Stimulated activated naive CD4-positive, alpha-beta T cell (primary cell): ENCODE results near the gene ERGIC3.

Experiments used
- DNase-seq, 6 experiments: peaks; one replicate each; lab custom pipeline; 2025; lab: John Stamatoyannopoulos, UW

ERGIC3 gene

DNA sequence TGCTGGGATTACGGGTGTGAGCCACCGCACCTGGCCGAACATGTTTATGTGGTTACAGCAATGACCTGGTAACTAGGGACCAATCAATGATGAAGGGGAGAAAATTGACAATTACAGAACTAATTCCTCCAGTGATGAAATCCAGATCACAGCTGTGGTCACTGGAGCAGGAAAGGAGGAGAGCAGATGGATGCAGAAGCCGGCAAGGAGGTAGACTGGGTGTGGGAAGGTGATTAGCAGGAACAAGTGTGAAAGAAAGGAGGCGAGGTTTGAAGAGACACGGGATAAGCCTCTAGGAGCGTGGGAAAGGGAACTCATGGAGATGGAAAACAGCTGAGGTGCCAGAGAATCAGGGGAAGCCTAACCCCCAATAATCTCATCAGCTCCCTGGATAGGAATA lies 56.6 kb downstream of the ERGIC3 start:
- no peak for DNase-seq

DNA sequence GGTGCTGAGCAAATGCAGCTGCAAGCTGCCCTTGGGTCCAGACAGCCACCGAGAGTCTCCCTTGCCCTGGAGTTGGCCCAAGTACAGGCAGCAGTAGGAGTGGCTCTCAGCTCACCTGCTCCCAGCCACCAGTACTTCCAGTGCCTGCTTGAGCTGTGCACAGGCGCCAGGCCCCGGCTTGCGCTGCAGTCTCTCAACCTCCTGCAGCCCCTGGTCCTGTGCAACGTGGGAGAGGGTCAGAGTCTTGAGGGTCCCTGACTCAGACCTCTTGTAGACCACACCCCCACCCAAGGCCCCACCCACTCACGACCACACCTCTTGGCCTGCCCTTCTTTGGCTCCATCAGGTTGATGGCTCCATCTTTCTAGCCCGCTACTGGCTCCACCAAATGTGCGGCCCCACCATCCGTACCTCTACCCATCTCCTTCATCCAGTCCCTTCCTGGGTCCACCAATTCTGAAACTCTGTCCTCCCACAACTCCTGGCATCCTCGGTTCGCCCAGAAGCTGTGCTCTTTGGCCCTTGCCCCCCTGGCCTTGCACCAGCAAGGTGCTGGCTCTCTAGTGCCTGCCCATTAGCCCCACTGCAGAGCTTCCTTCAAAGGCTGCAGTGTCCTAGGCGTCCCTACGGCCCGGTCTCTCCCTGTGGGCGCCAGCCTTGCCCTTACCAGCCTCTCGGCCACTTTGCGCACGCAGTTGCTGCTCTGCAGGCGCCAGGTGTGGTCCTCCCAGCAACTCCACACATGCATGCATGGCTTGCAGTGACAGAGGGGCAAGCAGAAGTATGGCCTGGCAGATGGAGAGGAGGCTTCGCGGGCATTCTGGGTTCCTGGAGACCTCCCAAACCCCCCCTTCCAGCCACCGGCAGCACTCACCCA lies 57.3 kb downstream of the ERGIC3 start:
- no peak for DNase-seq

DNA sequence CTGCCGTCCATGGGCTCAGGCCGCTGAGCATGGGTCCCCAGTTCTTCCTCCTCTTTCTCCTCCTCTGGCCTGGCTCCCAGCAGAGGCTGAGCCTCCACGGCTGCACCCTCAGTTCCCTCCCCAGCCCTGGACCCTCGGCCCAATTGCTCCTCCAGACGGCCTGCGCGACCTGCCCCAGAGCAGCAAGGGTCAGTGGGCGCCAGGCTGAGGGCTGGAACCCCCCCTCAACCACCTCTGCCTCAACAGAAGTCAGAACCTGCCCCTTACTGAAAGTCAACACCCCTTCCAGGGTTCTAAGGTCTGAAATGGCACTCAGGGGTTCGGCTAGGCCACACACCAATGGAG lies 57.9 kb downstream of the ERGIC3 start:
- DNase-seq = no peak

DNA sequence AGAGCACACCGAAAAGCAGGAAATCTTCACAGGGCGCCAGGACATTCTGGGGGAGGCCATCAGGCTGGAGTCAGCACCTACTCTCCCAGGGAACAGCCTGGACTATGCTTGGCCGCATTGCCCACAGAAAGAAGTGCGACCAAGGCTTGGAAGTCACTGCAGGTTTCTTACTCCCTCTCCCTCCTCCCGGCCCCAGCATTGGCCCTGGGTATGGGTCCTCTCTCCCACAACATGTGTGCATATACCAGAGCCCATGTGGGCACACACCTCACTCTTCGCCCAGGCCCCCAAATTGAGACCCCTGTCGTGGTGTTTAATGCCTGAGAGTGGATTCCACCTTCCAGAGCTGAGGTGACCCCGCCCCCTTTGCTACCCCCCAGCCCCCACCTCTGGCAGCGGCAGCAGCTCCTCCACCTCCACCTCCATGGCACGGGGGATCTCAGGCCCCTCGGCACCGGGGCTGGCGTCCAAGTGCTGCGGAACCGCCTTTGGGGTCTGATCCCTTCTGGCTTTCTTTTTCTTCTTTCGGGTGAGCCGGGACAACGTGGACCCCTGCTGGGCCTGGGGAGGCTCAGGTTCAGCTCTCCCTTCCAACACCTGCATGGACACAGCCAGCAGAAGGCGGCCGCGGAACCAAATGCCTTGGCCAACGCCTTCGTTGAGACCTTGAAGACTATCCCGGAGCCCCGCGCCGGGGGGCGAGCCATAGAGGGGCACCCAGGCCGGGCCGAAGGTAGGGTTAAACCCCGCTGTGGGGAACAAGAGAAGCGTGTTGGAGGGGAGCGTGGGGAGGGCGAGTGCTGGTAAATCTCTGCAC lies 58.5 kb downstream of the ERGIC3 start:
- DNase-seq = peak in 1 of 6 experiments; percentile 28

DNA sequence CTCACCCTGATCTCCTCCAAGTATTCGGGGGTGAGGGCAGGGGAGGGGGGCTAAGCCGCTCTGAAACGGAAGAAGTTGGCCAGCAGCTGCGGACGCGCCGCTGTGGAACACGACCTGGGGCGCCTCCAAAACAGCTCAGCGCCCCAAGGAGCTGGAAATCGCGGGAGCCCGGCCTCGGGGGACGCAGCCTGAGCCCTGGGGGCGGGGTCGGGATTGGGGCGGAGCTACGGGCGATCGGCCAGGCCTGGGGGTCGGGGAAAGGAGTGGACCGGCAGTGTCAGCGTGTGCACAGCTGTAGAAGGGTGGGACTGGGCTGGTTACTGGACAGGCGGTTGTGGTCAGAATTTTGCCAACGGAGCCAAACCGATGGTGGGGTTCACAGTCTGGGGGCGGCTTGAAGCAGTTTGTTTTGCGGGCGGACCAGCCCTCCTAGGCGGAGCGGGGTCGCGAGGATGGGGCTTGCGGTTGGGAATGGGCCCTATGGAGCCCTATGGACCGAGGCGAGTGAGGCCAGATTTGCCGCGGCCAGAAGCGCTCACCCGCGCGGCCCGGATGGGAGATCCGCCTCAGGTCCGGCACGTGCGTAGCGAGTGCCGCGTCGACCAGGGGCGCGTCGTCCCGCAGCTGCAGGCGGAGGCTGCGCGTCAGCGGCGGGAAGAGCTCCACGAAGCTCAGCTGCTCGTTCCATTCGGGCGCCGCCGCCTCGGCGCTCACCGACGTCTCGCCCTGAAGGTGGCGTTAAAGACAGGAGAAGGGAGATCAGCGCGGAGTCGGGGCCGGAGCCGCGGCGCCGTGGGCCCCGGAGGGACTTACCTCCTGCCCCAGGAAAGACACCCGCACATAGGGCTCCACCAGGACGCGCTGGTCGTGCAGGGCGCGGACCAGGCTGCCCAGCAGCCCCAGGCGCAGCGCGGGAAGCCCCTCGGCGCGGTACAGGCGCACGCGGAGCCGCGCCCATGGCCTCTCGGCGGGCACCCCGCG lies 59.4 kb downstream of the ERGIC3 start:
- DNase-seq = peak; percentile 63 to 78 (median 72)

DNA sequence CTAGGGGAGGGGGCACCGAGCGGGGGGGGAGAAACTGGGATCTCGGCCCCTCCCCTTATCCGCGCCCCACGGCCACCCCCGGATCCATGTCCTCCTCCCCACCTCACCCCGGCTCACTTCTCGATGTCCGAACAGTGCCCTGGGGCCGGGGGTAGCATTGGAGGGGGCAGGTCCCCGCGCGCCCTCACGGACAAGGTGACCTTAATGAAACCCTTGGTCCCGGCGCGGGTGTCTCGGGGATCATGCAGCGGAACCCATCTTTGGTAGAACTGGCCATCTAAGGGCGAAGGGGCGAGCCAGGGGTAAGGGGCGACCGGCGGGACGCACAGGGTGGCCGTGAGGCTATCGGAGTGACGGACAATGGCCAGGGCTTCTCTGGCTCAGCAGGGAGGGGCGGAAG lies 60.1 kb downstream of the ERGIC3 start:
- no peak for DNase-seq

DNA sequence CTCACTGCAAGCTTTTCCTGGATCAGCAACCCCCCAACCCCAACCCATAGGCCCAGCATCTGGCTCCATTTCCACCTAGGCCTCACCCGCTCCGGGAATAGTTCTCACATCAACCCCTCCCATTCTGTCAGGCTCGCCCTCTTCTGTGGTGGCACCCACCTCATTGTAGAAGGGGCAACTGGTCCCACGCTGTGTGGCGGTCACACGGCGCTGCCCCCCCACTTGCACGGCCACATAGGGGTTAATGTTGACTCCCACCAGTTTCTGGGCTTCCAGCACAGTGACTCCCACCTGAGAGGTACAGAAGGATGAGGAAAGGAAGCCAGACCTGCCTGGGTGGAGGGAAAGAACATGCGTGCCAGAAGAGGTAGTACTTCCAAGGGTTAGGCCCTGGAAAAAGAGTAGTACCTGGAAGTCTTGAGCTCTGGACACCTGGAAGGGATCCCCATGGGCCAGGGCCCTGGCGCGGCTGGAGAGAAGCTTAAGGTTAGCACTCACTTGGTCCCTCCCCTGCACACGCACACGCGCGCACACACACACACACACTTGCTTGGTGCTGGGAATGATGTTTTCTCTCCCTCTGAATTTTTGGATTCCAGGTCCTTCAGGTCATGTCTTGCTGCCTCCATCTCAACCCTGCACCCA lies 61.1 kb downstream of the ERGIC3 start:
- DNase-seq = no peak

DNA sequence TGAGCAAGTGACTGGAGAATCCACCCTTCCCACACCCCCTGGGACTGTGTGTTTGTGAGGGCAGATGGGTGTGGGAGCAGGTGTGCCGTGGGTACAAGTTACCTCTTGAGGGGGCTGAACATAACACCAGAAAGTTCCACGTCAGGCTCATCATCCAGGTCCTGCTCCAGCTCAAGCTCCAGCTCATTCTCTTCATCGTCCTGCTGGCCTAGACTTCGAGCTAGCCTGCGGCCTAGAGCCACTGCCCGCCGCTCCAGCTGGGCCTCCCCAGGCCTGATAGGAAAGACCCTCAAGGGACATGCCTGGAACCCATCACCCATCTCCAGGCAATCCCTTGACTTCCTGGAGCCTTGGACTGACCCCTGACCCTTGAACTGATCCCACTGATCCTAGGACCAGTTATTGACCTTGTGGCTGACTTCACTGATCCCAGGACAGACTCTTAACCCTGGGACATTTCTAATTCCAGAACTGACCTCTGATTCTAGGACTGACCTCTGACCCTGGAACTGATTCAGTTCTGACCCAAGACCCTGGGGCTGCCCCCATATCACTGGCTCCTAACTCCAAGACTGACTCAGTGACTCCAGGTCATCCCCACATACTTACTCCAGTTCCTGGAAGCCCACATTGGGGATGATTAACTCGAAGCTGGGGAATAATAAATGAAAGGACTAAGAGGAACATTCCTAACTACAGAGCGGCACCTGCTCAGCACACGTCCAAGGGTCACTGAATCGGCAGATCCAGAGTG lies 62.0 kb downstream of the ERGIC3 start:
- no peak for DNase-seq

DNA sequence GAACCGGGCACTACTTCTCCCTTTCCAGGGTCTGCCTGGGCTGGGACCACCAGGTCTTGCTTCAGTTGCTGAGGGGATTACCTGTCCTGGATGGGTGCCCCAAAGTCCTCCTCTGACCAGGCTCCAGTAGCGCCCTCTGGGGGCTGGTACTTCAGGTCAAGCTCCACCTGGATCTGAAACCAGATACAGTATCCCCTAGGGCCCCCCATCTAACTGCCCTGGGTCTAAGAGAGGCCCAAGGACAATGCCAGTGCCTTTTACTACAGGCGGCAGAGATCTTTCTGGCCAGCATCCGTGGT lies 62.5 kb downstream of the ERGIC3 start:
- no peak for DNase-seq

DNA sequence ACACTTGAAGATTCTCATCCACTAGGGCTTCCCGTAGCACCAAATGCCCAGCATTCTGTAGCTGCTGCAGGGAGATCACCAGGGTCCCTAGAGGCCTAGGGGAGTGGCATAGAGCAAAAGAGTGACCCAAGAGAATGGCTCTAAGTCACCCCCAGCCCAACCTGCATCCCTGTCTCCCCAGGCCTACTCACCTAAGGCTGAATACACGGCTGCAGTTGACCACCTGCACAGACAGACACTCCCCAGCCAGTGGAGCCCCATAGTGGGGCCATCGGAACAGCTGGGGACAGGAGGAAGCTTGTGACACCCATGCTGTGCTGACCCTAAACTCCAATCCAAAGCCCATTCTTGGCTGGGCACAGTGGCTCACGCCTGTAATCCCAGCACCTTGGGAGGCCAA lies 64.2 kb downstream of the ERGIC3 start:
- DNase-seq = no peak
